ENCODE data around the gene RNF145.
A peak's percentile ranks its signal among the peaks of the same experiment; 100 is the strongest.
"Not testable (repeated sequence)": the region's sequence is repeated elsewhere in the genome, so short reads cannot be mapped to it uniquely, and the experiment has no call there.

Gene RNF145

DNA sequence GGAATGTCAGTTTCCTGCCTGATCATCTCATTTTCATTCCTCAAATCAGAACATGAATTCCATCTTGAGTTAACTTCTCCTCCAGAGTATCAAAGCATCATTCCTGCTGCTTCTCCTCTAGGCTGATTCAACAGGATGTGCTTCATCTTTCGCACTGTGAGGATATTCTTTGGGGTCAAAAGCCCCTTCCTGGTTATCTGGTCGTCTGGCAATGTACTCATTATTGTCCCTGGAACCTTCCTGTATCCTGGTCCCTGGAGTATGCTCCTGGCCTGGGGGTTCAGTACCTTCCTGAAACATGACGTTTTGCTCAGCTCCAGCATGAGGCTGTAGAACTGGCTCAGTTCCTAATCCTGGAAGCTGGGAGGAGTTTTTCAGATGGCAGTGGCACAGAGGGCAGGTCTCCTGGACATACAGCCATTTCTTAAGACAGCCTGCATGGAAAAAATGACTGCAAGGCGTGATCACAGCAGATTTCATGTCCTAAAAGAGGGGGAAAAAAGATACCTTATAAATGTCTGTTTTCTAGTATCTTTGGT is 50.7 kb downstream of the RNF145 start:
- DNase-seq (ENCODE audit: low read depth in 2 of 2), result not testable (repeated sequence)

- no peak for DNase-seq (ENCODE audit: low read depth in 2 of 2)
These were observed 51.8 kb downstream of the RNF145 start for GRCh38 chr5:159157552-159157951.

- DNase-seq (ENCODE audit: low read depth in 2 of 2), result peak; percentile 40 to 41
These were observed 52.7 kb downstream of the RNF145 start for GRCh38 chr5:159156426-159157238.

DNA sequence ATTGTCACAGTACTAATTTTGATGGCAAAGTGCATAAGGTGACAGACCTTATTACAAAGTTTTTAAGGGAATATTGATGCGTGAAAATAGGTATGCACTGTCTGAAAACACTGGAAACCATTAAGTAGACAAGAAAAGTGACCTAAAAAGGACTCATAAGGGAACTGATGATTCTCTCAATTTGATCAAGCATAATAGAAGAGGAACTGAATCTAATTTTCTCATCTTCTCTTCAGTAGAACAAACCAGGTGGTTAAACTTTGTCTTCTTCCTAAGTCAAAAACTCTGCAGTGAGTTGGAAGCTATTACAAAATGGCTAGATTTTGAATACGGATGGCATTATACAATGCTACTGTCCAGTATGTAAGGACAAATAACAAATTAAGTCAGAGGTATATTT is 53.4 kb downstream of the RNF145 start:
- no peak for DNase-seq (ENCODE audit: low read depth in 2 of 2)

GRCh38 chr5:159152876-159153275 is 56.5 kb downstream of the RNF145 start:
- DNase-seq (ENCODE audit: low read depth in 2 of 2), result no peak

DNA sequence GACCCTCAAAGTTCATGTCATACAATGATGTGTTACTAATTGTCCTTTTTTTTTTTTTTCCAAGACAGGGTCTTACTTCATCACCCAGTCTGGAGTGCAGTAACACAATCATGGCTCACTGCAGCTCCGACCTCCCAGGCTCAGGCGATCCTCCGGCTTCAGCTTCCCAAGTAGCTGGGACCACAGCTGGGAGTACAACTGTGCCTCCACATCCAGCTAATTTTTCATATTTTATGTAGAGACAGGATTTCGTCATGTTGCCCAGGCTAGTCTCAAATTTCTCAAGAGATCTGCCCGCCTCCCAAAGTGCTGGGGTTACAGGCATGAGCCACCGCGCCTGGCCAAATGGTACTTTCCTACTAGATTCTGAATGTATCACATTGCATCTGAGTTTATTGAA is 60.3 kb downstream of the RNF145 start:
- no peak for DNase-seq (ENCODE audit: low read depth in 2 of 2)

DNA sequence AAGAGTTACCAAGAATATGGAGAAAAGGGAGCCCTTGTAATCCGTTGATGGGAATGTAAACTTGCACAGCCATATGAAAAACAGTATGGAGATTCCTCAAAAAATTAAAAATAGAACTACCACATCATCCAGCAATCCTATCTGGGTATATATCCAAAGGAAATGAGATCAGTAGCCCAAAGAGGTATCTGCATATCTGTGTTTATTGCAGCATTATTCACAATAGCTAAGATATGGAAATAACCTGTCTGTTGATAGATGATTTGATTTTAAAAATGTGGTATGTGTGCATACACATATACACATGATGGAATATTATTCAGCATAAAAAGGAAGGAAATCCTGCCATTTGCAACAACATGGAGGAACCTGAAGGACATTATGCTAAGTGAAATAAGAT is 61.4 kb downstream of the RNF145 start:
- DNase-seq (ENCODE audit: low read depth in 2 of 2), result no peak

DNA sequence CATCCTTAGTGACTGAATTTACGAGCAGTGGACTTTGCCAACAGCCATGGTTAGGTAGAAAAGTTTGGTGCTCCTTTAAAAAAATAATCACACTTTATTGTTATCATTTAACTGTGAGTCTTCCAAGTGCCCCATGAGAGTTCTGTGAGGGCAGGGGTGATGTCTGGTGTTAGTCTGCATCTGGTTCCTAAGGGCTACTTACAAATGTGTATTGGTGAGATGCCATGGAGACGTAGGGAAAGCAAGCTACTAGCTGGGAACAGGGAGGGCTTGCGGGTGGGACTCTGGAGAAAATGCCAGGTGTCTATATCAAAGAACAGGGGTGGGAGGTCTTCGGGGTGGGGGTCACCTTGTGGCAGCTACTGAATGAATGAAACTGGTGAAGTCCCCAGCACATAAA is 62.5 kb downstream of the RNF145 start:
- DNase-seq (ENCODE audit: low read depth in 2 of 2), result no peak

GRCh38 chr5:159145160-159145559 is 64.2 kb downstream of the RNF145 start:
- not testable (repeated sequence) for DNase-seq (ENCODE audit: low read depth in 2 of 2)

DNA sequence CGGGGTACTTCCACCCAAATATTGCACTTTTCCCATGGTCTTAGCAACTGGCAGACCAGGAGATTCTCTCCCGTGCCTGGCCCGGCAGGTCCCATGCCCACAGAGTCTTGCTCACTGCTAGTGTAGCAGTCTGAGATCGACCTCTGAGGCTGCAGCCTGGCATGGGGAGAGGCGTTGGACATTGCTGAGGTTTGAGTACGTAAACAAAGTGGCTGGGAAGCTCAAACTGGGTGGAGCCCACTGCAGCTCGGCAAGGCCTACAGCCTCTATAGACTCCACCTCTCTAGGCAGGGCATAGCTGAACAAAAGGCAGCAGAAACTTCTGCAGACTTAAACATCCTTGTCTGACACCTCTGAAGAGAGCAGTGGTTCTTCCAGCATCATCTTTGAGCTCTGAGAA is 69.6 kb downstream of the RNF145 start:
- DNase-seq (ENCODE audit: low read depth in 2 of 2), result no peak

DNA sequence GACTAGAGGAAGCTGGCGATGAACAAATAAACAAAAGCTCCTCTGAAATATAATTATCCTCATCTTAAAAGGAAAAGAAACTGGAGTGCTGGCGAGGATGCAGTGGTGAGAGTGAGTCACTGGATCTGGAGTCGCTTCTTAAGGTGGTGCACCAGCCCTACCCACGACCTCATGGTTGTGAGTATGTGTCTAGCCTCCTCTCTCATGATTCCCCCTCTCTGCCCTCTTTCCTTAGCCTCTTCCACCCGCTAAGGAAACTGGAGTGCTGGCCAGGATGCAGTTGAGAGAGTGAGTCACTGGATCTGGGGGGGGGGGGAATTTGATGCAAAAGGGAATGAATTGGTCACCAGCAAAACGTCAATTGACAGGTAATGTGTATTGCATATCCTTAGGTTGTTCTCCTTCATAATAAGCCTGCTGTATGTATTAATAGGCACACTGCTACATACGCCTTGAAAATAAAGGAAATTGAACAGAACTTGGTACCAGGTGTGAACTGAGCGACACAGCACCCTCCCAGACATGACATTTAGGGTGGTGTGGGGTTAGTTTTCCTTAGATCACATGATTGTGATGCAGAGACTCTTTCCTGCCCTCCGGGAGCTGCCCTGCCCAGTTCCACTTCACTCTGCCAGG is 73.3 kb downstream of the RNF145 start:
- peak; percentile 16 to 20 for DNase-seq (ENCODE audit: low read depth in 2 of 2)

DNA sequence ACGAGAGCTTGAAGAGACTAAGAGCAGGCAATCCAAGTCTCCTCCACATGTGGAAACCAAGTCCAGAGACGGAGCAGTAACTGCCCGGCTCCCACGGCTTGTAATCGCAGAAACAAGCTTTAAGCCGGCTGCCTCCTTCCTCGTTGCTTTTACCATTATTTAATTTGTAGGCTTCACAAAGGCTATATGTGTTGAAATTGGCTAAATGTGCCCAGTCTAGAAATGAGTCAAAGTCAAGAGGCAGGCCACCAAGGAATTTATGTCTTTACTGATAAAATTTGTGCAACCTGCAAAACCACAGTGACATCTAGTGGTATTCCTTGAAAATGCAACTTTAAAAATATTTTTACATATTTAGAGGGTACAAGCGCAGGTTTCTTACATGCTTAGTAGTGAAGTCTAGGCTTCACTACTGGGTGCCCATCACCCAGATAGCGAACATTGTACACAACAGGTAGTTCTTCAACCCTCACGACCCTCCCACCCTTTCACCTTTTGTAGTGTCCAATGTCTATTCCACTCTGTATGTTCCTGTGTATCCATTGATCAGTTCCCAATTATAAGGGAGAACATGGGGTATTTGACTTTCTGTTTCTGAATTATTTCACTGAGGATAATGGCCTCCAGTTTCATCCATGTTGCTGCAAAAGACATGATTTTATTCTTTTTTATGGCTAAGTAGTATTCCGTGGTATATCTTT is 76.2 kb downstream of the RNF145 start:
- peak; percentile 61 to 62 for DNase-seq (ENCODE audit: low read depth in 2 of 2)

GRCh38 chr5:159132429-159133040 is 76.8 kb downstream of the RNF145 start:
- no peak for DNase-seq (ENCODE audit: low read depth in 2 of 2)

- no peak for DNase-seq (ENCODE audit: low read depth in 2 of 2)
These were observed 77.4 kb downstream of the RNF145 start for GRCh38 chr5:159131951-159132350.

- DNase-seq (ENCODE audit: low read depth in 2 of 2), result peak; percentile 42 to 47
These were observed 78.5 kb downstream of the RNF145 start for GRCh38 chr5:159130871-159131270.

DNA sequence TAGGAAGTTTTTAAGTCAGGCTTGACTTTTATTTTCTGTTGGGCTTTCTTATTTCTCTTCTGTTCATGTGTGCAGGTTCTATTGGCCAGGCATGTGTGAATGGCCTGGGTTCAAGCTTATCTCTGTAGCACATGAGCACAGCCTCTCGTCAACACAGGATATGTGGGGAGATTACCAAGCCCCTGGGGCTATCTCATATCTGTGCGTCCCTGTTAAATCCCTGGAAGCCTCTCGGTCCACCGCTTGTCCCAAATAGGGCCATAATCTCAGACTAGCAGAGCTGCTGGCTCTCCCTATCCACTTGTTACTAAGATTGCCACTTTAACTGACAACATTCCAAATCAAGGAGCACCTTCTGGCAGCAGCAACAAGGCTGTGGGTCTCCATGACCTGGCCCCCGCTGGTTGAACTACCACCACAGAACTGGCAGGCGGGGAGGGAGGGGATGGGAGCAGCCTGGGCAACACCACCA is 81.2 kb downstream of the RNF145 start:
- no peak for DNase-seq (ENCODE audit: low read depth in 2 of 2)

- no peak for DNase-seq (ENCODE audit: low read depth in 2 of 2)
These were observed 85.7 kb downstream of the RNF145 start for GRCh38 chr5:159123700-159124099.

DNA sequence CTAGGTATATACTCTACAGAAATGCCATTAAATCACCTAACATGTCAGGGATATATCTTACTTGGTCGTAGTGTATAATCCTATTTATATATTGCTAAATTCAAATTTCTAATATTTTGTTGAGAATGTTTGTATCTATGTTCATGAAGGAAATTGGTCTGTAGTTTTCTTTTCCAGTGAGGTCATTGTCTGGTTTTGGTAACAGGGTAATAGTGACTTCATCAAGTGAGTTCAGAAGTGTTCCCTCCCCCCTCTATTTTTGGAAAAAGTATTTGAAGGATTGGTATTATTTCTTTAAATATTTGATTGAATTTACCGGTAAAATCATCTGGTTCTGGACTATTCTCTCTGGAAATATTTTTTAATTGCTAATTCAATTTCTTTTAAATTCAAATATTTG is 86.2 kb downstream of the RNF145 start:
- DNase-seq (ENCODE audit: low read depth in 2 of 2), result no peak

DNA sequence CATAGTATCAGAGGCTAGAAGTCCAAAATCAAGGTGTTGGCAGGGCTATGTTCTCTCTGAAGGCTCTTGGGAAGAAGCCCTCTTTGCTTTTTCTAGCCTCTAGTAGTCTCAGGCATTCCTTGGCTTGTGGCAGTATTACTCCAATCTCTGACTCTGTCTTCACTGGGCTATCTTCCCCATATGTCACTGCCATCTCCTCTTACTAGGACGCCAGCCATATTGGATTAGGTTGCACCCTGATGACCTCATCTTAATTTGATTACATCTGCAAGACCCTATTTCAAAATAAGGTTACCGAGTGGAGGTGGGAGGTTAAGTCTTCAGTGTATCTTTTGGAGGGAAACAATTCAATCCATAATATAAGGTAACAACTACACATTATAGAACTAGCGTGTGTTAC is 88.3 kb downstream of the RNF145 start:
- DNase-seq (ENCODE audit: low read depth in 2 of 2), result no peak

- no peak for DNase-seq (ENCODE audit: low read depth in 2 of 2)
These were observed 88.9 kb downstream of the RNF145 start for GRCh38 chr5:159120446-159120845.

DNA sequence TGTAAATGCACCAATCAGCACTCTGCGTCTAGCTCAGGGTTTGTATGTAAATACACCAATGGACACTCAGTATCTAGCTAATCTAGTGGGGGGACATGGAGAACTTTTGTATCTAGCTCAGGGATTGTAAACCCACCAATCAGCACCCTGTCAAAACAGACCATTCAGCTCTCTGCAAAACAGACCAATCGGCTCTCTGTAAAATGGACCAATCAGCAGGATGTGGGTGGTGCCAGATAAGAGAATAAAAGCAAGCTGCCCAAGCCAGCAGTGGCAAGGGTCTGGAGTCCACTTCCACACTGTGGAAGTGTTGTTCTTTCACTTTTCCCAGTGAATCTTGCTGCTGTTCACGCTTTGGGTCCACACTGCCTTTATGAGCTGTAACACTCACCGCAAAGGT is 89.5 kb downstream of the RNF145 start:
- not testable (repeated sequence) for DNase-seq (ENCODE audit: low read depth in 2 of 2)

Measured in fibroblast of skin of left quadriceps (primary cell).